Endothelial cell of umbilical vein (primary cell): ENCODE measurements around the gene AMZ1. TPM values are rescaled to one million over a fixed set of nuclear protein-coding genes. Genes with fewer than 3 reads are reported as not detected.
A peak's percentile ranks its signal among the peaks of the same experiment; 100 is the strongest.

Experiments
- BruUV-seq: library from RNA; stranded (reverse); fragments of 400-500 nt; replicated peaks from 2 replicates; lab custom pipeline; 2021; lab: Mats Ljungman, UMichigan
- CTCF ChIA-PET: fragments of 300-600, 350-600 bp; sonication (Branson Sonifier 250); formaldehyde crosslinking; loops from one replicate; lab custom pipeline; 2021; ENCODE audit warnings: antibody characterized with exemption, inconsistent platforms; lab: Charles Lee
- POLR2A ChIA-PET: fragments of 300-600, 350-600 bp; sonication (Branson Sonifier 250); formaldehyde crosslinking; loops from one replicate; lab custom pipeline; 2021; ENCODE audit warnings: antibody characterized with exemption, inconsistent platforms; lab: Charles Lee
- DNase-seq: peaks from one replicate; pipeline ENCODE4 v3.0.0-alpha.2; 2011; ENCODE audit warnings: low read depth, low spot score
- FAIRE-seq: peaks from 2 replicates; lab custom pipeline; 2011; peaks lifted over from hg19 to GRCh38; lab: Jason Lieb, UNC
- H2AFZ ChIP-seq: 2 replicates; pipeline ENCODE4 v1.6.0; 2012; ENCODE audit warnings: low read depth, low read length, control low read depth, inconsistent platforms
- H3K27ac ChIP-seq: 2 replicates; pipeline ENCODE4 v1.5.1; 2011; ENCODE audit warnings: low read depth, mild to moderate bottlenecking, control low read depth, low read length, moderate library complexity; ENCODE audit not compliant: insufficient read depth
- H3K27me3 ChIP-seq, 2 experiments: 2 replicates each; pipeline versions ENCODE4 v1.6.0 to v1.6.1; 2011; ENCODE audit warnings: low read length in 2 of 2, mixed read lengths in 1 of 2; ENCODE audit not compliant: control insufficient read depth in 2 of 2, insufficient read depth in 2 of 2
- H3K36me3 ChIP-seq, 2 experiments: 2 replicates in 1 of 2; 3 replicates in 1 of 2; pipeline ENCODE4 v1.5.1; 2011; ENCODE audit warnings: low read length in 2 of 2, mild to moderate bottlenecking in 1 of 2, moderate library complexity in 1 of 2; ENCODE audit not compliant: control insufficient read depth in 2 of 2, insufficient read depth in 2 of 2; ENCODE audit errors: extremely low read depth in 1 of 2
- H3K4me1 ChIP-seq: 3 replicates; pipeline ENCODE4 v1.5.1; 2011; ENCODE audit warnings: mild to moderate bottlenecking, low read length; ENCODE audit not compliant: control insufficient read depth, insufficient read depth; ENCODE audit errors: extremely low read depth
- H3K4me2 ChIP-seq: 2 replicates; pipeline ENCODE4 v1.6.1; 2011; ENCODE audit warnings: low read length, control low read depth, mixed read lengths; ENCODE audit not compliant: insufficient read depth
- H3K4me3 ChIP-seq, 3 experiments: fragments of 200-600 bp in 1 of 3; sonication (generic), shearing (Covaris generic) in 1 of 3; replicated peaks in 1 of 3; 2 replicates each; pipeline ENCODE4 v1.5.1; 2011 to 2016; ENCODE audit warnings: control low read depth in 3 of 3, low read length in 3 of 3, mild to moderate bottlenecking in 2 of 3, inconsistent platforms in 1 of 3, low read depth in 1 of 3, moderate library complexity in 1 of 3; ENCODE audit not compliant: insufficient read depth in 1 of 3
- H3K79me2 ChIP-seq: 2 replicates; pipeline ENCODE4 v1.6.0; 2012; ENCODE audit warnings: low read length, inconsistent platforms; ENCODE audit not compliant: control insufficient read depth, insufficient read depth
- H3K9ac ChIP-seq: replicated peaks from 2 replicates; pipeline ENCODE3; 2011; ENCODE audit warnings: low read length, control low read depth; ENCODE audit not compliant: insufficient read depth; ENCODE audit errors: extremely low read depth
- H3K9me1 ChIP-seq: replicated peaks from 3 replicates; pipeline ENCODE4 v1.6.0; 2011; ENCODE audit warnings: mild to moderate bottlenecking, low read length; ENCODE audit not compliant: control insufficient read depth, insufficient read depth; ENCODE audit errors: extremely low read depth
- H3K9me3 ChIP-seq: replicated peaks from 2 replicates; pipeline ENCODE4 v1.5.1; 2012; ENCODE audit warnings: low read length, inconsistent platforms; ENCODE audit not compliant: control insufficient read depth, insufficient read depth
- H4K20me1 ChIP-seq: replicated peaks from 2 replicates; pipeline ENCODE3; 2011; ENCODE audit warnings: mild to moderate bottlenecking, low read length; ENCODE audit not compliant: control insufficient read depth, insufficient read depth; ENCODE audit errors: extremely low read depth
- EZH2 ChIP-seq: IDR thresholded peaks from 2 replicates; pipeline ENCODE4 v1.6.1; 2012; ENCODE audit warnings: borderline replicate concordance, low read depth, mild to moderate bottlenecking, moderate library complexity, low read length, inconsistent platforms; ENCODE audit not compliant: severe bottlenecking
- POLR2A ChIP-seq: IDR thresholded peaks from 2 replicates; pipeline ENCODE4 v1.6.1; 2012; ENCODE audit warnings: low read depth, mild to moderate bottlenecking, control low read depth, low read length
- dilution Hi-C: fragments of 300-500 bp; cut with MboI; formaldehyde crosslinking; loops from one replicate; pipeline ENCODE4 v1.15.0; 2019; ENCODE audit warnings: low sequenced_read_pairs; ENCODE audit not compliant: extremely low pct_ligation_motif_present
- intact Hi-C: fragments of 100-400 bp; cut with micrococcal nuclease; formaldehyde crosslinking; loops from one replicate; pipeline ENCODE4 v1.10.0; 2022
- polyA plus RNA-seq, 4 experiments: library from polyadenylated mRNA; depleted of rRNA in 3 of 4; stranded (reverse) in 3 of 4; unstranded in 1 of 4; fragments of >200 nt; gene quantifications; 2 replicates each; pipeline versions ENCODE4 v1.2.1 to v1.2.3, GENCODE V29; 2011 to 2012; ENCODE audit warnings: missing spikeins in 1 of 4
- total RNA-seq: library from RNA; stranded (reverse); gene quantifications from 2 replicates; pipeline ENCODE4 v1.2.3, GENCODE V29; 2021
- TF ChIP-seq, protein P1 (sequence below), 2 donors: IDR thresholded peaks; 1 replicate in 1 of 2; 2 replicates in 1 of 2; pipeline ENCODE4 v1.5.1; 2011; ENCODE audit warnings: low read length in 2 of 2, mild to moderate bottlenecking in 2 of 2, moderate library complexity in 2 of 2, control low read depth in 1 of 2, inconsistent platforms in 1 of 2, low read depth in 1 of 2; ENCODE audit not compliant: insufficient read depth in 1 of 2; ENCODE audit errors: extremely low read depth in 1 of 2
- TF ChIP-seq, protein P2 (sequence below): IDR thresholded peaks from 2 replicates; pipeline ENCODE4 v1.6.1; 2011; ENCODE audit not compliant: insufficient read depth, insufficient read length

The AMZ1 gene
- total and polyA plus RNA-seq, 2 donors (not counting 3 experiments of a cell fraction or from before 2014, with no cell fraction given) = not detected

DNA sequence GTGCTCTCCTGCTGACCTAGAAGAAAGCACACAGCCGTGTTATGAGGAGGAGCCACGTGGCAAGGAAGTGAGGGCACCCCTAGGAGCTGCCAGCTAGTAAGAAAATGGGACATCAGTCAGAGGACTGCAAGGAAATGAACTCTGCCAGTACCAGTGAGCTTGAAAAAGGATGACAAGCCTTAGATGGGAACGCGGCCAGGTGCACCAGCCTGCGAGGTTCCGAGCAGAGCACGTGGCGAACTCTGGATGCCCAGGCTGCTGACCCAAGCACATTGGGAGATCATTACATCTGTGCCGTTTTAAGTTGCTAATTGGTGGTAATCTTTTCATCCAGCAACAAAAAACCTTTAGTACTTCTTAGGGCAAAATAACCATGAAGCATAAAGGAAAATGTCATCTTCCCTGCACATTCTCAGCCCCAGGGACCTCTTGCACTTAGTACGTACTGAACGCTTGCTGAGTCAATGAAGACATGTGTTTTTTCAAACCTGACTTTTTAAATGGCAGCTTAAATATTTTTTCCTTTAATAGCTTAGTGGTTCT, 69.4 kb downstream of the AMZ1 start:
- H2AFZ ChIP-seq = no peak overlapping the region

More for the DNA sequence above, 69.4 kb downstream of the AMZ1 start:
- H3K4me1 ChIP-seq = peaks cover 23% of the 10 kb centered on the region
- H3K9ac ChIP-seq = peak overlapping the region; percentile 71
- ChIA-PET CTCF (interaction anchor here (0.6 to 3.0 kb wide), 17 partner anchors 10 to 682 kb away, joined by 3 to 17 read pairs (median 3); no protein-coding TSS in a partner anchor), POLR2A (interaction anchor here (0.9 to 1.3 kb wide), 2 partner anchors 23 to 63 kb away, joined by 4 read pairs; no protein-coding TSS in a partner anchor)
- H3K27me3 ChIP-seq = no peaks in the 10 kb centered on the region
- dilution Hi-C loops (no loop called here), intact Hi-C loops (loop anchor here (2.0 to 5.0 kb wide), 2 partner anchors 23 to 105 kb away; no protein-coding TSS in a partner anchor)
- H3K9me1 ChIP-seq = no peaks in the 10 kb centered on the region
- H3K27ac ChIP-seq = peak overlapping the region; percentile 81
- no peaks in the 10 kb centered on the region for H3K36me3 ChIP-seq
- peaks cover 5% of the 10 kb centered on the region for H3K79me2 ChIP-seq
- no TSS peak for BruUV-seq
- FAIRE-seq = peak; percentile 31
- H4K20me1 ChIP-seq = no peaks in the 10 kb centered on the region
- no peaks in the 10 kb centered on the region for H3K9me3 ChIP-seq
- H3K4me3 ChIP-seq = peak overlapping the region in 1 of 3 experiments; percentile 20
- H3K4me2 ChIP-seq = peak overlapping the region; percentile 60
- DNase-seq = no peak
- TF ChIP-seq EZH2 = no peak
- TF ChIP-seq, protein P1, sequence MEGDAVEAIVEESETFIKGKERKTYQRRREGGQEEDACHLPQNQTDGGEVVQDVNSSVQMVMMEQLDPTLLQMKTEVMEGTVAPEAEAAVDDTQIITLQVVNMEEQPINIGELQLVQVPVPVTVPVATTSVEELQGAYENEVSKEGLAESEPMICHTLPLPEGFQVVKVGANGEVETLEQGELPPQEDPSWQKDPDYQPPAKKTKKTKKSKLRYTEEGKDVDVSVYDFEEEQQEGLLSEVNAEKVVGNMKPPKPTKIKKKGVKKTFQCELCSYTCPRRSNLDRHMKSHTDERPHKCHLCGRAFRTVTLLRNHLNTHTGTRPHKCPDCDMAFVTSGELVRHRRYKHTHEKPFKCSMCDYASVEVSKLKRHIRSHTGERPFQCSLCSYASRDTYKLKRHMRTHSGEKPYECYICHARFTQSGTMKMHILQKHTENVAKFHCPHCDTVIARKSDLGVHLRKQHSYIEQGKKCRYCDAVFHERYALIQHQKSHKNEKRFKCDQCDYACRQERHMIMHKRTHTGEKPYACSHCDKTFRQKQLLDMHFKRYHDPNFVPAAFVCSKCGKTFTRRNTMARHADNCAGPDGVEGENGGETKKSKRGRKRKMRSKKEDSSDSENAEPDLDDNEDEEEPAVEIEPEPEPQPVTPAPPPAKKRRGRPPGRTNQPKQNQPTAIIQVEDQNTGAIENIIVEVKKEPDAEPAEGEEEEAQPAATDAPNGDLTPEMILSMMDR (IDR thresholded peaks at IDR 0.05; ENCODE audit: extremely low read depth in 1 of 2, insufficient read depth in 1 of 2, low read depth in 1 of 2, low read length in 2 of 2) = no peak
- TF ChIP-seq POLR2A = no peak
- TF ChIP-seq, protein P2, sequence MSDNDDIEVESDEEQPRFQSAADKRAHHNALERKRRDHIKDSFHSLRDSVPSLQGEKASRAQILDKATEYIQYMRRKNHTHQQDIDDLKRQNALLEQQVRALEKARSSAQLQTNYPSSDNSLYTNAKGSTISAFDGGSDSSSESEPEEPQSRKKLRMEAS = no peak
